NK-92 treated with Interleukin-12 subunit alpha and Interleukin-12 subunit beta, amount 100 ng/mL, for 24 hours (cell line): ENCODE measurements around the gene PTPRE.

Experiments
- DNase-seq: peaks from one replicate; lab custom pipeline; 2025; lab: John Stamatoyannopoulos, UW

PTPRE gene

GRCh38 chr10:127926455-127926854 is 19.6 kb downstream of the PTPRE start:
- DNase-seq = no peak

GRCh38 chr10:127928021-127928806 is 21.3 kb downstream of the PTPRE start:
- no peak for DNase-seq

DNA sequence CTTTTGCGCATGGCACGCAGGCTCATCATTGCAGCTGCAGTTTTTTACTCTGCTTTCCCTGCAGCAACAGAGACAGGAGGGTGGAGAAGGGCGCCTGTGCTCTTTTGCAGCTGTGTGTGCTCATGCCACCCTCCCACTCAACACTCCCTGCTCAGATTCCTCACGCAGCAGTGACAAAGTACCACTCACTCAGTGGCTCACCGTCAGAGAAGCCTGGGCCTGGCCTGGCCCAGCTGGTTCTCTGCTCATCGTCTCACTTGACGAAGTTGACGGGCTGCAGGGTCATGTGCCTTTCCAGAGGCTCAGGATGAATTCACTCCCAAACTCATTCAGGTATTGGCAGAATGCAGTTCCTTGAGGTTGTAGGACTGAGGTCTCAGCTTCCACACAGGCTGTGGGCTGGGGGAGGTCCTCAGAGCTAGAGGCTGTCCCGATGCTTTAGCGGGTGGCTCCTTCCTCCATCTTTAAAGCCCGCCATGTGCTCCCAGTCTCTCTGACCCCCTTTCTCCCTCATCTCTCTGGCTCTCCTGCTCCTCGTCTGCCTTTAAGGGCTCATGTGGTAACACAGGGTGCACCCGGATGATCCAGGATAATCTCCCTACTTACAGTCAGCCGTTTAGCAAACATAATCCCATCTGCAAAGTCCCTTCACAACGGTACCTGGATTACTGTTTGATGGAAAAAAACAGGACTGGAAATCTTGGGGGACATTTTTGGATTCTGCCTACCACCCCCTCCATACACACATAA is 25.8 kb downstream of the PTPRE start:
- no peak for DNase-seq

GRCh38 chr10:127933271-127933670 is 26.4 kb downstream of the PTPRE start:
- no peak for DNase-seq

DNA sequence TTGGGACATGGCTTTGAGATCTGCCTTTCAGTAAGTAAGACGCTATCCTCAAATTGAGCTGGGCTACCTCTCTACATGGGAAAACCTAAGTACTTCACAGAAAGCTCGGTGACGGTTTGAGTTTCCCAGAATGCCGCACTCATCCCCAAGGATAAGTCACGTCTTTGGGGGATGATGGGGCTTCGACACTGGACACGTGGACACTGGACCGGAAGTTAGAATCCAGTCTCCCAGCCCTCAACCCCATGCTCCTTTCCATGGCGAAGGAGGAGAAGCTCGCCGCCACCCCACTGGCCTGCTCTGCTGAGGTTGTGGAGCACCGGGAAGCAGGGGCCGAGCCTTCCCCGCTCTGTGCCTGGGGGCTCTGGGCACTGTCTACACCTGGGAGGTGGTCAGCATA is 27.5 kb downstream of the PTPRE start:
- DNase-seq = no peak

GRCh38 chr10:127935071-127935561 is 28.2 kb downstream of the PTPRE start:
- DNase-seq = no peak

DNA sequence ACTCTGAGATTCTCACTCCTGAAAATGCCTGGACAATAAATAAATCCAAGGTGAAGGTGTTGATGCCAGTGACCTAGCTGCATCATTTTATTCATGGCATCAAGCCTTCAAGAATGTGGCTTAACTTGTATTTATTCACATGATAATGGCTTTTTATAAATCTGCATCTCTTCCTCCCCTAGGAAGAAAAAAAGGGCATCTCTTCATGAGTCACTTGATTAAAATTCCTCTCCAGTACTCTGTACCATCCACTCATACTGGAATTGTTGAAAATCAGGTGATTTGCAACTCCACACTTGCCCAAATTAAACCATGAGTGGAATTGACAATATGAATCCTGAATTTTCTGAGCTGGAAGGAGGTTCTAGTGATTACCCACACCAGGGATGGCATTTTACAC is 30.2 kb downstream of the PTPRE start:
- no peak for DNase-seq

DNA sequence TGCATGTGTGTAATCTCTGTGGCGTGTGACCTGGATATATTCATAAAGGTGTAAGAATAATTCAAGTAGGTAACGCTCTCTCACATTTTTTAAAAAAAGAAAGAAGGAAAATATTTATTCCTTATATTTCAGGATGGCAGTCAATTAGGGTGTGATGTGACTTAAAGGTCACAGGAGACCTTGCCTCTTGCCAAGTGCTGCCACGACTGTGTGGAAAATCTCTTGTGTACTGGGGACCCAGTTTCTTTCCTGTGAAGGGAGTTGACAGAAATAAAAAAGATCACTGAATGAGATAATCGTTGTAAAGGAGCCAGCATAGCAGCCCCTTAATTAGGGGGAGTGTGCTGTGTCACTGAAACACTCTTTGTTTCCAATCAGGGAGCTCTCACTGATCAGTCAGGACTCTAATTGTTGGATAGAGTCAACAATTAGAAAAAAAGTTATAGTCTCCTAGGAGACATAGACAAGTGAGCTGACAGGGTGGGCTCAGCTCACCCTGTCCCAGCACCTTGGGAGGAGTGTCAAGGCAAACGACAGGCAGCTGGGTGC is 31.1 kb downstream of the PTPRE start:
- no peak for DNase-seq

DNA sequence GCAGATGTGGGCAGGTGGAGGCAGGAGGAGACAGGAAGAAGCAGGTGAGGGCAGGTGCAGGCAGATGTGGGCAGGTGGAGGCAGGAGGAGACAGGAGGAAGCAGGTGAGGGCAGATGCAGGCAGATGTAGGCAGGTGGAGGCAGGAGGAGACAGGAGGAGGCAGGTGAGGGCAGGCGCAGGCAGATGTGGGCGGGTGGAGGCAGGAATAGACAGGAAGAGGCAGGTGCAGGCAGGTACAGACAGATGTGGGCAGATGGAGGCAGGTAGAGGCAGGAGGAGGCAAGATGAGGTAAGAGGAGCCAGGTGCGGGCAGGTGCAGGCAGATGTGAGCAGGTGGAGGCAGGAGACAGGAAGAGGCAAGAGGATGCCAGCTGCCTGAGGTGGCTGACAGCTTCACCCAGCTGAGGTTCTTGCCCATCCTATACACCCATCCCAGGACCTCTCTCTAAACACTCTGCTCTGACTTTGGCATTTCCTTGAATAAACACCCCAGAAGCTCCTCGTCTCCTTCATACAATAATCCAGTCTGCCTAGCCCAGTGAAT is 33.0 kb downstream of the PTPRE start:
- no peak for DNase-seq

DNA sequence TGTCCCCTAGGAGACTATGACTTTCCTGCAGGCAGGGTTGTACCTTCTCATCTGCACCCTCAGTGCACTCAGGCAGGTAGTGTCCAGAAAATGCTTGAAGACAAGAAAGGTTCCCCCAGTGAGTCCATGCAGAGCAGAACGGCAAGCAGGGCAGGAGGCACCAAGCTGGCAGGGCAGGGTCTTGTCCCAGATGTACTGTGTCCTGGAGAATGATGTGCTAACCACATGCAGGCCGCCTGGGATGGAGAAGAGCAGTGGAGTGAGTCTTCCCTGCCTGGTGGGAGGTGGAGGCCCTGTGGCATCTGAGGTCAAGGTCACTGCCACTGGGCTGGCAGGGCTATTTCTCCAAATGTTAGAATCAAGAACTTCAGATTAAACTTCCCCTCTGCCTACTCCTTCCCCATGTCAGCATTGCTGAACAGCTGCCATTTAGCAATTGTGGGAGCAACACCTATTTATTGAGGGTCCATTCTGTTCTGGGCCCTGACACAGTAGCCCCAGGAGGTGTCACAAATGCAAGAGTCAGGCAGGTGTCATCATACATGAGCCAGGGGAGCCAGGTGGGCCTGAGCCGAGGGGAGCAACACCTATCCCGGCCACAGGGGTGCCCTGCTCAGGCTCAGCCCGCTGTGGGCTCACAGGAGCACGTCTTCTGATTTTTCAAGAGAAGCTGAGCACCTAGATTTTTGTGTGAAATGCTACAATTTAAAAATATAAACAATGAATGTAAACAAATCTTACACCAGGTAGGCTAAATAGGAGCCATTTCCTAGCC is 34.1 kb downstream of the PTPRE start:
- DNase-seq = no peak

DNA sequence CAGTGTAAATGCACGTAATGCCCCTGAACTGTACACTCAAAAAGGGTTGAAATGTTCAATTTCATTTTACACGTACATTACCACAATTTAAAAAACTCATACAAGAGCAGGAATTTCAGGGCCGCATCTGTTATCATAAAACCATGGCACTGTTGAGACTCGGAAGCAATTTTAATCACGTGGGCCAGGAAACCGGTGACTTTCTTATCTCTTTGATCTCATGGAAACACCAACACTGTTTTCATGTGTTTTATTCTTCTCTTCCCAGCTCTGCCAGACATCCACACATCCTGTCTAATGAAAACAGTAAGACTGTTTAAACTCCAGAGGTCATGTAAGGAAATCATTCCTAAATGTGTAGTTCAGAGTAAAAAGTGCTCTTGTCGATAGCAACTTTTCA is 35.9 kb downstream of the PTPRE start:
- no peak for DNase-seq

GRCh38 chr10:127943336-127943910 is 36.5 kb downstream of the PTPRE start:
- DNase-seq = no peak

GRCh38 chr10:127944256-127944655 is 37.4 kb downstream of the PTPRE start:
- DNase-seq = no peak

DNA sequence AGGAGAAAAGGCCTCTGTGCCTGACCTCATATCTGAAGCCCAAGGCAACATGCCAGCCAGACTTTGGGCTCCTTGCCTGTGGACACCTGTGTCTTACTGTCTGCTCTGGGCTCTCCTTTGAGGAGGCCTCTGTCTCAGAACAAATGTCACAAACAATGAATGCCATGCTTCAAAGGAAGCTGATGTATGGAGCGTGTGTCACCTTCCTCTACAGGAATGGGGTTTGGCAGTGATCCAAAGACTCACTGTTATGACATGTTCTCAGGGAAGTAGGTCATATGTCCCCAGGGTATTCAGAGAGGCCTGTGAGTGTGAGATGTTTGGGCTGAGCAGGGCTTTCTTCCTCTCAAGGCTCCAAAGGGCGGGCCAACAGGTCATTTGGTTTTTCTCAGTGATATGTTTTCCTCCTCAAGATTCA is 38.4 kb downstream of the PTPRE start:
- no peak for DNase-seq

DNA sequence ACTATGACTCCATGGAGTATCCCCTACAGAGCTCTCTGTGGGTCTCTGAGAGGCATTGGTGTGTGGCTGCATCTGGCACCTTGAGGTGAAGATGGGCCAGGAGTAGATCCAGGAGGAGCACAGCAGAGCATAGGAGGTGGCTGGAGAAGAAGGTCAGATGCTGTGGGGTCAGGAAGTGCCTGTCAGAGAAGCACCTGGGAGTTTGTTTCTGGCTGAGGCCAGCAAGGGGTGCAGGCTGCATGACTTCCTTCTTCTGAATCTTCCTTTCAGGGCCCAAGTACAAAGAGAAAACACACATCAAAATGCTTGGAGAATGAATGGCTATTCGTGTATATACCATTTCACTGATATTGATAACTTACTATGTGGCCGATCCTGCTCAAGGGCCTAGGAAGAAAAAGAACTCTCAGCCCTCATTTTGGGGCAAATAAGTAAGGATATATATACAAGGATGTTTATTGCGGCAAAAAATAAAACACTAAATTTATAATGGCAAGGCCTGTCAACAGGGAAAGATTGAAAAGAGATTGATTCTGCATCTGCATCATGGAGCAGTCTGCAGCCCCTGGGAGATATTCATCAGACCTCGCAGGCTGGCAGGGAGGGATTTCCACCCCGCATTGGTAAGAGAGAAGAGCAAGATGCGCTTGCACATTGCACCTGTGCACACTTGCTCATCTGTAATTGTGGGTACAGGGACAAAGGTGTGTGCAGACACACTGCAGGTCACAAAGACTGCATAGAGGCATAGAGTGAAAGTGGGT is 39.2 kb downstream of the PTPRE start:
- no peak for DNase-seq

DNA sequence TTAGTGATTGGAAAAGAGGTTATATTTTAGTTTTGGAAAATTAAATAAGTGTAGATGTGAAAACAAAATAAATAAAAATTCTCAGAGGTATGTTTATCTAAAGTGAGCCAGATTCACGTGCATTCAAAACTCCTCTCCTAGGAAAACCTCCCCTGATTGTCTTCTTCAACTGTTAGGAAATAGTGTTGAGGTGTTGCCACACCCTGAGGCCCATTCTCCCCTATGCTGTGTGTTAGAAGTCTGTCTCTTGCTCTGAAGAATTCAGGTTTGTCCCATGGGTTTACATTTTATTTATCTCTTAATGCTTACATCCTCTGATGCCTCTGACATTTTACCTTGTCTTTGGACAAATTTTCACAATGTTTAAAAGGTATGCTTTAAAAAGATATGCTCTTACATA is 40.3 kb downstream of the PTPRE start:
- DNase-seq = no peak

DNA sequence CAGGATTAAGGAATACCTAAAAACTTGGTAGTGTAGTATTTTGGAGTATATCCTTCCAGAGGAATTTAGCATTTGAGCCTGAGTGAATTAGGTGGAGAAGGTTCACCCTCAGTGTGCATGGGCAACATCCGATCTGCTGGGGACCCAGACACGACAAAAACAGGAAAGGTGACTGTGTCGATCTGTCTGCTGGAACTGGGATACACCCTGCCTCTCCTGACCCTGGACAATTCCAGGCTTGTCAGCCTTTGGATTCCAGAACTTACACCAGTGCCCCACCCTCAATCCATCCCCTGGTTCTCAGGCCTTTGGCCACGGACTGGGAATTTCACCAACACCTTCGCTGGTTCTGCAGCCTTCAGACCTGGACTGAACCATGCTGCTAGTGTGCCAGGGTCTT is 41.9 kb downstream of the PTPRE start:
- no peak for DNase-seq

GRCh38 chr10:127949831-127950230 is 42.9 kb downstream of the PTPRE start:
- DNase-seq = no peak

DNA sequence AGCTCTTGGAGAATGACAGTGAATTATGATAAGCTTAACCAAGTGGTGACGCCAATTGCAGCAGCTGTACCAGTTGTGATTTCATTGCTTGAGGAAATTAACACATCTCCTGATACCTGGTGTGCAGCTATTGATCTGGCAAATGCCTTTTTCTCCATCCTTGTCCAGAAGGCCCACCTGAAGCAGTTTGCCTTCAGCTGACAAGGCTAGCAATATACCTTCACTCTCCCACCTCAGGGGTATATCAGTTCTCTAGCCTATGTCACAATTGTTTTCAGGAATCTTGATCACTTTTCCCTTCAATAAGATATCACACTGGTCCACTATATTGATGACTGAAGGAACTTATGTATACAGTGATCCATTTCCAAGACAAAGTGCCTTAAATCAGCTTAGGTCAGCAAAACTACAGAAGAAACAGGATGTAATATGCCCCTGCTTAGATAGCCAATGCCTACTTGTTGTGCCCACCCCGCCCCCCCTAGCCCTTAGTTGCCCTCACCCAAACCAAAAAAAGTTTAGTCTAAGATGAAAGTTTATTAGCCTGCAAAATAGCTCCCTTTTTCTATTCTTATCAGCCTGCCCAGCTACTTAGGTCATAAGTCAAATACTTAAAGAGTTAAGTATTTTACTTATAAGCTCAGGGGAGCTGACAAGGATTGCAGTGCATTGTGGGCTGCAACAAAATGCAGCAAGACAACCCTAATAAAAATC is 45.1 kb downstream of the PTPRE start:
- no peak for DNase-seq

DNA sequence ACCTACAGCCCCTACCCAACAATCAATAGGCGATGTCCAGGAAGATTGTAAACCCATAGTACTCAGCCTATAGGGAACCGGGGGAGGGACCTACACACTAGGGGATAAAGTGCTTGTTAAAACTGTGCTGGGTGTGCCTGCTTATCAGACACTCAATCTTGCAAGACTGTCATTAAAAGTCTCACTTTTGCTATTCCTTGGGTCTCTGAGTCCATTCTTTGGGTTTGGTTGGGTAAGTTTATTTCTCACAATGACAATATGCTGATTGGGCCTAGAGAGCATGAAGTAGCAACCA is 45.6 kb downstream of the PTPRE start:
- no peak for DNase-seq
